Duodenal mucosa (tissue), 2 donors: ENCODE results near the gene PRPS1.
"Not testable (repeated sequence)": the region's sequence is repeated elsewhere in the genome, so short reads cannot be mapped to it uniquely, and the experiment has no call there.

Experiments used
- H3K27ac ChIP-seq: one replicate; pipeline ENCODE4 v1.7.0; 2013; ENCODE audit warnings: low read depth, low read length
- H3K27me3 ChIP-seq, 2 donors: one replicate each; pipeline ENCODE4 v1.7.0; 2013; ENCODE audit warnings: low read length in 2 of 2, control low read depth in 1 of 2; ENCODE audit not compliant: insufficient read depth in 2 of 2, control insufficient read depth in 1 of 2
- H3K36me3 ChIP-seq, 2 donors: one replicate each; pipeline ENCODE4 v1.7.0; 2013; ENCODE audit warnings: low read length in 2 of 2, control low read depth in 1 of 2; ENCODE audit not compliant: insufficient read depth in 2 of 2, control insufficient read depth in 1 of 2
- H3K4me1 ChIP-seq, 2 donors: one replicate each; pipeline ENCODE4 v1.7.0; 2013; ENCODE audit warnings: low read length in 2 of 2, control low read depth in 1 of 2; ENCODE audit not compliant: insufficient read depth in 2 of 2, control insufficient read depth in 1 of 2
- H3K4me3 ChIP-seq, 2 donors: one replicate each; pipeline ENCODE4 v1.7.0; 2013; ENCODE audit warnings: low read length in 2 of 2, low read depth in 1 of 2
- H3K9ac ChIP-seq, 2 donors: one replicate each; pipeline ENCODE4 v1.7.0; 2013; ENCODE audit warnings: low read length in 2 of 2, low read depth in 1 of 2
- H3K9me3 ChIP-seq, 2 donors: one replicate each; pipeline ENCODE4 v1.7.0; 2013; ENCODE audit warnings: low read length in 2 of 2, control low read depth in 1 of 2; ENCODE audit not compliant: control insufficient read depth in 1 of 2

Gene PRPS1

GRCh38 chrX:107659286-107659685 is 31.0 kb downstream of the PRPS1 start:
- Histone ChIP-seq H3K4me1 (peaks cover 7 to 10% of the 10 kb centered on the region in 2 donors), H3K27me3 (no peaks in the 10 kb centered on the region), H3K9me3 (no peaks in the 10 kb centered on the region), H3K4me3 (no peak overlapping the region), H3K36me3 (no peaks in the 10 kb centered on the region), H3K9ac (no peak overlapping the region), H3K27ac (no peak overlapping the region)

GRCh38 chrX:107659768-107660167 is 31.5 kb downstream of the PRPS1 start:
- Histone ChIP-seq H3K4me3 (no peak overlapping the region), H3K9ac (no peak overlapping the region), H3K4me1 (peaks cover 7% of the 10 kb centered on the region in 2 donors), H3K27ac (no peak overlapping the region), H3K9me3 (no peaks in the 10 kb centered on the region), H3K27me3 (no peaks in the 10 kb centered on the region), H3K36me3 (no peaks in the 10 kb centered on the region)

GRCh38 chrX:107662145-107662544 is 33.8 kb downstream of the PRPS1 start:
- no peaks in the 10 kb centered on the region for H3K27me3 ChIP-seq
- no peak overlapping the region for H3K4me3 ChIP-seq
- H3K4me1 ChIP-seq: no peaks in the 10 kb centered on the region
- H3K27ac ChIP-seq: no peak overlapping the region
- H3K9me3 ChIP-seq: no peaks in the 10 kb centered on the region
- H3K36me3 ChIP-seq: no peaks in the 10 kb centered on the region
- no peak overlapping the region for H3K9ac ChIP-seq

- Histone ChIP-seq H3K36me3 (no peaks in the 10 kb centered on the region), H3K27ac (no peak overlapping the region), H3K27me3 (no peaks in the 10 kb centered on the region), H3K9ac (no peak overlapping the region), H3K9me3 (no peaks in the 10 kb centered on the region), H3K4me1 (no peaks in the 10 kb centered on the region), H3K4me3 (no peak overlapping the region)
Observed at GRCh38 chrX:107662824-107663223, 34.5 kb downstream of the PRPS1 start.

DNA sequence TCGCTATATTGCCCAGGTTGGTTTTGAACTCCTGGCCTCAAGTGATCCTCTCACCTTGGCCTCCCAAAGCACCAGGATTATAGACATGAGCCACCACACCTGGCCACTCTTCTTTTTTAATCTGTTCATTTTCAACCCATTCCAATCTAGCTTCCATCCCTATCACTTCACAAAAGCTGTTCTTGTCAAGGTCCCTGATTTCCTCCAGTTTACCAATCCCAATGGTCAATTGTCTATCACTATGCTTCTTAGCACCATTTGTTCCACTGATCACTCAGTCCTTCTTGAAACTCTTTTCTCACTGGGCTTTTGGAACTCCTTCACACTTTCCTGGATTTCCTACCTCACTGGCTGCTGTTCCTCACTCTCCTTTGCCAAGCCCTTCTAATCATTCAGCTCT is 38.6 kb downstream of the PRPS1 start:
- Histone ChIP-seq H3K4me3 (no peak overlapping the region), H3K27me3 (no peaks in the 10 kb centered on the region), H3K36me3 (no peaks in the 10 kb centered on the region)

GRCh38 chrX:107667426-107667825 is 39.1 kb downstream of the PRPS1 start:
- Histone ChIP-seq H3K4me3 (no peak overlapping the region), H3K36me3 (no peaks in the 10 kb centered on the region), H3K4me1 (peaks cover 0 to 3% of the 10 kb centered on the region in 2 donors), H3K27ac (no peak overlapping the region), H3K9ac (no peak overlapping the region), H3K27me3 (no peaks in the 10 kb centered on the region), H3K9me3 (no peaks in the 10 kb centered on the region)

More for the DNA sequence above, 38.6 kb downstream of the PRPS1 start:
- Histone ChIP-seq H3K4me1 (peaks cover 0 to 3% of the 10 kb centered on the region in 2 donors), H3K9me3 (no peaks in the 10 kb centered on the region), H3K27ac (no peak overlapping the region), H3K9ac (no peak overlapping the region)

DNA sequence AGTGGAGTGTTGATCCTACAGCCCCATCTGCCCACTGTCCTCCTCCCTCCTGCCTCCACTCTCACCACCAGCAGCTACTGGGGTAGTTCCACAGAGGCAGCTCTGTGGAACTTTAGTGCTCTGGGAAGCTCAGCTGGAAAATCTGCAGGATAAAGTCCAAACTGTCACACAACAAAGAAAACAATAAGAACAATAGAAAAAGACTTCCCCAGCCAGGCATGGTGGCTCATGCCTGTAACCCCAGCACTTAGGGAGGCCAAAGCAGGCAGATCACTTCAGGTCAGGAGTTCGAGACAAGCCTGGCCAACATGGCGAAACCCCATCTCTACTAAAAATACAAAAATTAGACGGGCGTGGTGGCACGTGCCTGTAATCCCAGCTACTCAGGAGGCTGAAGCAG is 40.4 kb downstream of the PRPS1 start:
- not testable (repeated sequence) for H3K9ac ChIP-seq, H3K4me3 ChIP-seq, H3K36me3 ChIP-seq, H3K27ac ChIP-seq, H3K27me3 ChIP-seq, H3K4me1 ChIP-seq, H3K9me3 ChIP-seq

DNA sequence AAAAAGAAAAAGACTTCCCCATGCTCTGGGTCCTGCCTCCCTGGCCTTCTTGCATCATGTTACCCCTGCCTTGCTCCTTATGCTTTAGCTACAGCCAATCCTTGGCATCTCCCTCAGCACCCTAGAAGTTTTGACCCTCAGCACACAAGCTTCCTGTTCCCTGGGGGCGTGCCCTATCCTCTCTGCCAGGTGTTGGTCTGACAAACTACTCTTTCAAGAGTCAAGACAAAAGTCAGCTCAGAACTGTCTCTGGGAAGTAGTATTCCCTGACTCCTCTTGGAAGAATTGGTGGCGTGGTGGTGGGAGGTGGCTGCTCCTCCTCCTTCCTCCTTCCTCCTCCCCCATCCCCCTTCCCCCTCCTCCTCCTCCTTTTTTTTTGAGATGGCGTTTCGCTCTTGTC is 41.0 kb downstream of the PRPS1 start:
- Histone ChIP-seq H3K9me3 (no peaks in the 10 kb centered on the region), H3K9ac (no peak overlapping the region), H3K27ac (no peak overlapping the region), H3K4me3 (no peak overlapping the region), H3K36me3 (no peaks in the 10 kb centered on the region), H3K4me1 (peaks cover 10% of the 10 kb centered on the region in 2 donors), H3K27me3 (no peaks in the 10 kb centered on the region)

- Histone ChIP-seq H3K36me3 (no peaks in the 10 kb centered on the region), H3K27ac (no peak overlapping the region), H3K9ac (no peak overlapping the region), H3K4me1 (peaks cover 13 to 15% of the 10 kb centered on the region in 2 donors), H3K27me3 (no peaks in the 10 kb centered on the region), H3K9me3 (no peaks in the 10 kb centered on the region), H3K4me3 (no peak overlapping the region)
Observed at GRCh38 chrX:107669885-107670628, 41.7 kb downstream of the PRPS1 start.

- H3K9me3 ChIP-seq, H3K27ac ChIP-seq, H3K4me3 ChIP-seq, H3K27me3 ChIP-seq, H3K36me3 ChIP-seq, H3K9ac ChIP-seq: not testable (repeated sequence)
- peaks cover 22 to 25% of the 10 kb centered on the region in 2 donors for H3K4me1 ChIP-seq
Observed at GRCh38 chrX:107671256-107671655, 42.9 kb downstream of the PRPS1 start.
